D341Med (cell line): ENCODE data around the gene PKIG.
"Not testable (repeated sequence)": the region's sequence is repeated elsewhere in the genome, so short reads cannot be mapped to it uniquely, and the experiment has no call there.

Source experiments
- DNase-seq: peaks from one replicate; pipeline ENCODE4 v3.0.0; 2012; ENCODE audit warnings: low spot score

PKIG gene

GRCh38 chr20:44642203-44643153, 60.1 kb downstream of the PKIG start:
- no peak for DNase-seq

DNA sequence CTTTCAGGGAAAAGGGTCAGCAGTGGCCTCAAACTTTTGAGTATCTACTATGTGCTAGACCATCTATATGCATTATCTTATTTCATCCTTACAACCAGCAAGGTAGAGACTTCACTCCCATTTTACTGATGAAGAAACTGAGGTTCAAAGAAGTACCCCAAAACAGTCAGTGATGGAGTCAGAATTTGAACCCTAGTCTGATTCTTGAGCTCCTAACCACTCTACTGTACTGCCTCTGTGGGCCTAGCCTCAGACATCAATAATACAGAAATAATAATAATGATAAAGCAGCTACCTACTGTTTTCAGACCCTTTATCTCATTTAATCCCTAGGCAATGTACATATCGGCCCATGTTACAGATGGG, 60.8 kb downstream of the PKIG start:
- no peak for DNase-seq

DNA sequence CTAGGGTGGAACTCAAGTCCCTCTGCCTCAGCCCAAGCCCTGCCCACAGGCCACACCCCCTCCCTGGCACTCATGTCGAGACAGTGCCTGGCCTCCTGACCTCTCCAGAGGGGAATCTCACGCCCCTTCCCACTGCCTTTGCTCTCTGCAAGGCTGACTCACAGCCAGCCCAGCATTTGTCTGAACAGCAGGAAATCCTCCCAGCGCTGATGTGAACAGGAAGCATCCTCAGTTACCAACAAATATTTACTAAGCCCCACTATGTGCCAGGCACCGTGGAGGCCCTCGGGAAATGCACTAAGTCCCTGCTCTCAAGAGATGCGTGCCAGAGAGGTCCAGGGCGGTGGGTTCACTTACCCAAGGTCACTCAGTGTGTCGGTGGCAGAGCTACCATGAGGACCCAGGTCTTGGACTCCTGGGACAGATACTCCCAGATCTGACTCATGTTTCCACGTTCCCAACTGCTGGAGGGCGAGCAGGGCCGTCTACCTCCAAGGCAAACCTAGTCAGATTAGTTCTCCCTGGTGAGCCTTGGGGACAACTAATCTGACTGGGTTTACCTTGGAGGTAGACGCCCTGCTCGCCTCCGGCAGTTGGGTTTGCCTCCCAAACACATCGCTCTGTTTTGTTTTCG, 61.3 kb downstream of the PKIG start:
- no peak for DNase-seq

- no peak for DNase-seq
These were observed 61.8 kb downstream of the PKIG start for GRCh38 chr20:44644230-44644617.

- DNase-seq, result no peak
These were observed 62.3 kb downstream of the PKIG start for GRCh38 chr20:44644667-44645131.

DNA sequence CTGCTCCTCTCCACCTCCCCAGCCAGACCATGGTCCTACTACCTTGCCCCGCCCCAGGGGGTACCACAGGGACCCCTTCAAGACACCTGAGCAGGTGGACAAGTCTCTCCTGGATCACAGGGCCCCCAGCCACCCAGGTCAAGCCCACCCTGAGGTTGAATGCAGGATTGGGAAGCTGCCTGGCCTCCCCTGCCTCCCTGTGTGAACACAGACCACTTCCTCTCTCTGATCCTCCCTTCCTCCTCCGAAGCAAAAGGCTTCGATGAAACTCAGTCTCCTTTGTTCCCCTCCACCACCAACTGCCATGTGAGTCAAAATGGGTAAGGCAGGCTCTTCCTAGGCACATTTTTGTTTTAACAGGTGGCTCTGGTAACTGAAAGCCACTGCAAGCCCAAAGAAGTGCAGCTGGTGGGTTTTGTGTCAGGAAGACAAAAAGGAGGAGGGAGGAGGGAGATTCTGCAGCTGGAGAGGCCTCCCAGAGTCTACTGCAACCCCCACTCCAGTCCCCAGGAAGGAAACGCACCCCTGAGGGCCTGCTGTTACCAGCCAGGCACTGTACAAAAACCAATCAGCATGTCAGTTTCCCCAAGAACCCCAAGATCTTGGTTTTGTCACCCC, 63.8 kb downstream of the PKIG start:
- DNase-seq, result no peak

- no peak for DNase-seq
These were observed 64.4 kb downstream of the PKIG start for GRCh38 chr20:44646641-44647274.

- DNase-seq, result no peak
These were observed 65.7 kb downstream of the PKIG start for GRCh38 chr20:44648068-44648467.

DNA sequence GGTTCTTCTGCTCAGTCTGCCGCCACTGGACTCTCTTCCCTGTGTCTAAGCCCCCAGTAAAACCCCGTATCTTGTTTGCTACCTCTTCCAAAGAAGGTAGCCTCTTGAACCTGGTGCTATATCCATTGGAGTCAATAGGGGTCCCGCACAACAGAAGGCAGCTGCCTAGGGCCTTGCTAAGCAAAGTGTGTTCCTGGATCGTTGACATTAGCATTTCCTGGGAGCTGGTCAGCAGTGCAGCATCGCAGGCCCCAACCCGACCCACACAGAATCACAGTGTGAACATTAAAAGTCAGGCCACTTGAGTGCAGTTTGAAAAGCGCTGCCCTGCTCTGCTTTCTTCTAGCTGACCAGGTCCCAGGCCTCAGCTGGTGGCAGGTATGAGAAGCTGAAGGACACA, 66.2 kb downstream of the PKIG start:
- no peak for DNase-seq

DNA sequence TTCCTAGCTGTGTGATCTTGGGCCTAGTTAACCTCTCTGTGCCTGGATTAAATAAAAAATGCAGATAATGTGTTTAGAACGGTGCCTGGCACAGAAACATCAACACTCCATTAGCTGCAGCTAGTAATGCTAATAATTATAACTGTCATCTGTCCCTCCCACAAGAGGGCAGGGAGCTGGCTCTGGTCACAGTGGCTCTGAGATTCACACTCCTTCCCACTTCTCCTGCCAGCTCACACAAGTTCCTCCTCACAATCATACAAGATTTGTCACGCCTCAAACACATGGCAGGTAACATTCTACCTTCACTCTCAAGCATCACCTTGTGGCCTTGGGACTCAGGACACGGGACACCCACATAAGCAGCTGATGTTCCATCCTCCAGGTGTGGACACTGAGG, 66.7 kb downstream of the PKIG start:
- no peak for DNase-seq

- DNase-seq, result no peak
These were observed 67.6 kb downstream of the PKIG start for GRCh38 chr20:44649976-44650375.

DNA sequence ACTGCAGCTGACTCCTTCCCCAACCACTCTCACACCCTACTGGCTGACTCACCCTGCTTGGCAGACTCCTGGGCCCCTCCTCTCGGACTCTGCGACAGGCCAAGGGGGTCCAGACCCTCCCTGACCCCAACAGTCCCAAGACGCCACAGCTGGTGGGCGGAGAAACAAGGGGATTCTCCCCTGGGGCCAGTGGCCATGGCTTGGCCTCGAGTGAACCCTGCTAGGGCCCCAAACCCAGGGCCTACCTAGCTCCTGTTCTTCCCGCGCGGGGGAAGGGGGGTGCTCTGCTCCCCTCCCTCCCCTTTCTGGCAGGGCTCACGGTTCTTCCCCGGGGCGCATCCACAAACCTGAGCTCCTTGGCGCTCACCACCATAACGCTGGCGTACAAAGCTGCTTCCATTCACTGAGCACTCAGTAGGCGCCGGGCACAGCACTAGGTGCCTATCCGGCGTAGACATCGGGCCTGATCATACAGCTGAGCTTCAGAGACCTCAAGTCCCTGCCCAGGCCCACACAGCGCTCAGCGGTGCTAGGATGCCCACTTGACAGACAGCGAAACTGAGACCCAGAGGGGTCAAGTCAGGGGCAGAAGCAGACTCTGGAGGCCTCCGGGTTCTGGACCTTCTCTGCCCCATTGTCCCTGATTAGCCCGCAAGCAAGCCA, 68.5 kb downstream of the PKIG start:
- DNase-seq, result no peak

- no peak for DNase-seq
These were observed 69.0 kb downstream of the PKIG start for GRCh38 chr20:44651434-44651683.

DNA sequence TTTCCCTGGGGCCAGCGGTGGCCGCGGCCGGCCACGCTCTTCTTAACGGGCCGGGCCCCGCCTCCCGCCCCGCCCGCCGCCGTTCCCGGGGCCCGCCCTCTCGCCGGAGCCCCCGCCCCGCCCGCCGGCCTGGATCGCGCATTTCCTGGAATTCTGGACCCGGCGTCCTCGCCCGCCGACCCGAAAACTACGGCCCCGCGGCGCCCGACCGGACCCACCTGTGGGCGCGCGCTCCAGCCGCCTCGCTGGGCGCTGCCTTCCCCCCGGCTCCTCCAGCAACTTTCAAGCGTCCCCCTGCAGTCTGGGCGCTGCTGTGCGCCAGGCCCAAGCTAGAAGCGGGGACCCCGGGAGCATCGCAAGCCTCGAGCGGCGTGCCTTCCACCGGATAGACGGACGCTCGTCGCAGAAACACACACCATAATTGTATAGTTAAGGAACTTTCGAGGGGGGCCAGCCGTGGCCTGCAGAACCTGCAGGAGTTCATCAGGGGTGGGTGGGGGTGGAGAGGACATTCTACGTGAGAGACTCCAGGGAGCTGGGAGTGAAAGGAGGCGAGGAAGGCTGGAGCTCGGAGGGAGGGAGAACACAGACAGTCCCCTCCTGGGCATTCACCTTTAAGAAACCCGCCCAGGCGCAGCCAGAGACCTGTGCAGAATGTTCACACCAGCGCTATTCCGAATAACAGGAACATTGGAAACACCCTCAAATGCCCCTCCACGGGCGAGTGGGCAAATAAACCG, 69.5 kb downstream of the PKIG start, which contains the start of gene ADA:
ADA (minus strand) TSS at position 16 of the 740 bp plus-strand sequence. CDS start 92 bp downstream, outside the sequence.
- peak; percentile 80 for DNase-seq

DNA sequence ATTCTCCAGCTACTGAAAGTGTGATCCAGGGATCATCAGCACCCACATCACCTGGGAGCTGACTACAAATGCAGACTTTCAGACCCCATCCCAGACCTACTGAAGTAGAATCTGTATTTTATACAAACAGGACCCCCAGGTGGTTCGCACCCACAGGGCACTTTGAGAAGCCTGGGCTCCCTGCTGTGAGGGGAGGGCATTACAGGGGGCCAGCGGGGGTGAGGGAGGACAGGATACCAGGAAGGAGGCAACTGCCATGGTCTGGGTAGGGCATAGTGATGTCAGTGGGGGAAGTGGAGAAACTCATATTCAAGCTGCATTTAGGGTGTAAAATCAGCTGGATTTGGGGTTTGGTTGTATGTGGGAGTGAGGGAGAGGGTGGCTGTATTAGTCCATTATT, 71.2 kb downstream of the PKIG start:
- DNase-seq, result no peak

GRCh38 chr20:44654210-44654609, 71.8 kb downstream of the PKIG start:
- DNase-seq, result not testable (repeated sequence)

DNA sequence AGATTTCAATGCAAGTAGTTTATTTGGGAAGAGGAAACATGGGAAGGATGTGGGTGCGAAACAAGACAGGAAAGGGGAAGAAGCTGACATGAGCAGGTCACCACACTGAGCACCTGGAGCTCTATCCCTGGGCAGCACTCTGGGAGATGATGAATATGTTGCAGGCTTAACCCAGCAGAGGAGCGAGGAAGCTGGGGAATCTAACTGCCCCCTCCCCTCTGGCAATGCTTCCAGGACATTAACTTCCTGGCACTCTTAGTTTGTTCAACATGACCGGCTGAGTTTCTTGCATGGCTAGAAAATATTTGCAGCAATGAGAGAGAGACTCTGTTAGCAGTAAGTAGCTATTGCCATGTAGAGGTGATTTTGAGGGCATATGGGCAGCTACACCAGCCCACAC, 74.1 kb downstream of the PKIG start:
- DNase-seq, result no peak

DNA sequence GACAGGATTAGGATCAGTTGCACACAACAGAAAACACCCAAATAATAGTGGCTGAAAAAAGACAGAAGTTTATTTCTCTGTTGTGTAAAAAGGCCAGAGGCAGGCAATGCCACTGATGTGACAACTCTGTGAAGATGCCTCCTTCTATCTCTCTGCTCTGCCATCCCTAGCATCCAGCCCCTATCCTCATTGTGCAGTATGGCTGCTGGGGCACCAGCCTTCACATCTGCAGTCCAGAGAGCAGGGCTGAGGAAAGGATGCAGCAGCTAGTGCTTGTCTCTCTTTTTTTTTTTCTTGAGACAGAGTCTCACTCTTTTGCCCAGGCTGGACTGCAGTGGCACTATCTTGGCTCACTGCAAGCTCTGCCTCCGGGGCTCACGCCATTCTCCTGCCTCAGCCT, 75.5 kb downstream of the PKIG start:
- DNase-seq, result no peak

DNA sequence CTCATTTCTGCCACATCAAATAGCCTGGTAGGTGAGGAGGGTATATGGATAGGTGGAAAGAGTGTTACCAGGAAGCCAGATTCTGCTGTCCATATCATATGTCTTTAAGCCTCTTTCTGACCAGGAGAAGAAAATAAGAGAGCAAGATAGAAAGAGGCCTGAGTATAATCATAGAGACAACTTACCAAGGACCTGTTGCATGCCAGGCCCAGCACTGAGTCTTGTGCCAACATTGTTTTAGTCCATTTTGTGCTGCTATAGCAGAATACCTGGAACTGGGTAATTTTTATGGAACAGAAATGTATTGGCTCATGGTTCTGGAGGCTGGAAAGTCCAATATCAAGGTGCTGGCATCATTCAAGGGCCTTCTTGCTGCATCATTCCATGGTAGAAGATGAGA, 76.4 kb downstream of the PKIG start:
- no peak for DNase-seq

DNA sequence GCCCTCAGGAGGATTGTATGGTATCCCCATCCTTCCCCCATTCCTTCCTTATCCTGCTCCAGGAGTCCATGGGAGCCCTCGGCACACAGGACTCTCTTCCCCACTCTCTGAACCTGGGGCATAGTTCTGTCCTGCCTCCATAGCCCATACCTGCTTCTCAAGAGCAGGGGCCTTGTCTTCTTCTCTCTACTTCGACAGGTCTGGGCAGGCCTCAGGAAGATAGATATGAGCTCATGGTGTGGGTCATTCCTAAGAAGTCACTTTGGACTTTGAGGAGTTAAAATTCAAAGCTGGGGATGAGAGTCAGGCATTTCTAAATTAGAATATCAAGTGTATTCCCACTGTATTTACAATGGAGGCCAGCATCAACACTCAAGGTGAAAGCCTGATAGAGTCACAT, 77.6 kb downstream of the PKIG start:
- no peak for DNase-seq

DNA sequence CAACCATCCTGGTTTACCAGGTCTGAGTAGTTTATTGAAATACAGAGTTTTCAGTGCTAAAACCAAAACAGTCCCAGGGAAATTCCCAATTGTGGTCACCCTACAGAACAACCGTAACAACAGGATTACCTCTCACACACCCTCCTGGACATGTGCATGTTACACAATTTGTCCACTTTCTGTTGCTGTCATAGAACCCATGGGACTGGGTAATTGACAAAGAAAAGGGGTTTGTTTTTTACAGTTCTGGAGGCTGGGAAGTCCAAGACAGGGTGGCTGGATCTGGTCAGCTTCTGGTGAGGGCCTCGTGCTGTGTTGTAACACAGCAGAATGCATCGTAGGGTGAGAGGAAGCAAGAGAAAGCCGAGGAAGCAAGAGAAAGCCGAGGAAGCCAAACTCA, 78.2 kb downstream of the PKIG start:
- DNase-seq, result no peak

- DNase-seq, result no peak
These were observed 79.9 kb downstream of the PKIG start for GRCh38 chr20:44662261-44662660.
